GM18526 (cell line): ENCODE results near the gene MRPS27.

Source experiments
- POLR2A ChIP-seq: IDR thresholded peaks from 3 replicates; pipeline ENCODE4 v1.6.1; 2011; ENCODE audit not compliant: insufficient read length; ENCODE audit errors: extremely low read depth

The MRPS27 gene

DNA sequence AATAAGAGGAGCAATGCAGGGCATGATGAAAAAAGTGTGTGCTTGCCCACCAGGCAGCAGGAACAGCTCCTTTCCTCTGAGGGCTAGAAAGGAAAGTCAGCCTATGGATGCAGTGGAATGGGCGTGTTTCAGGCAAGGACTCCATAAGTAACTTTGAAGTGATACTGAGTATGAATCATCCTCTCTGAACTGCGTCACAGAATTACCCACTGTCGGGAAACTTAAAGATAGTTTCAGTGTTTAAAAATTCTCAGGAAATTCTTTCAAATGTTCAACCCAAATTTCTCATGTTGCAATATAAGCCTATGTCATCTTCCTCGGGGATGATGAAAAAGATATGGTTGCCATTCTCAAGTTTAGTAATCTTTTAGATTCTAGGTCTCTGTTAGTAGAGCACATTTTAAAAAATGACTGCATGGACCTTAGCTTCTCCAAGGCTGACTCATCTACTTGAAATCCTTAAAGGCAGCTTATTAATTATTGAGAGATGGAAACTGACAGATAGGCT lies 27.8 kb upstream of the MRPS27 start:
- TF ChIP-seq POLR2A, result no peak

DNA sequence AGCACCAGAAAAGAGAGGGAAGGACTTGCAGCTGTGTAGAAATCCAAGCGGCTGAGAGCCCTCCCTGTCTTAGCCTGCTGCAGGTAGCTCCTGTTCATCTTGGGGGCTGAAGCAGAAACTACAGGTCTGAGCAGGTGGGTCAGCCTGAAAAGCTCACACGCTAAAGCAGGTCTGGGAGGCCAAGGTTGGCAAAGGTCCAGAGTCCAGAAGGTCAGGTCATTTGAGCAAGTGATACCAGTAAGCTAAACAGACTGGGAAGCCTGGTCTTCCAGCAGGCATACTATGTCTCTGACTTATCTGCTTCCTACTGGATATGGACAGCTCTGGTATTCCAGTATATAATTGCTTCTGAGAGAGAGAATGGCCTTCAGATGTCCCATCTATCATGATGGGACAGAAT lies 26.4 kb upstream of the MRPS27 start:
- TF ChIP-seq POLR2A, result no peak

DNA sequence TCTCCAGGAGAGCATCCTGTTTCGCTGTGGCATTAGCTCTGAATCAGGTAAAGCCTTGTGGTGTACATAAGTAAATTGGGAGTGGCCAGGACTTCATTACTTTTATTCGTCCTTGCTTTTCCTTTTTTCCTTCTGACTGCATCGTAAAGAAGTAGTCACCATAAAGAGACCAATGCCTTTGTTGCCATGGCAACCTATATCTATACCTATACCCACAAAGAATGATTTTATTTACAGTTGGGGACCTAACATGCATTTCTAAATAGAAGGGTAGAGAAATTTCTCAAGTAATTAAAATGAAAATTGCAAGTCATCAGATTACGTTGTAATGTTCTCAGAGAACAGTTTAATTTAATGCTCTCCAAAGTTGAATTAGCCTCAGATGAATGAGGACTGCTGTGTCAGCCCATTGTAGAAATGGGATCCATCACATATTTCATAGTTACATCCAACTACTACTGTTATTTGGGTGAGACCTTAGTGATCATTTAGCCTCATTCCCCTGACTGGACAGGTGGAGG lies 18.7 kb upstream of the MRPS27 start:
- no peak for TF ChIP-seq POLR2A

DNA sequence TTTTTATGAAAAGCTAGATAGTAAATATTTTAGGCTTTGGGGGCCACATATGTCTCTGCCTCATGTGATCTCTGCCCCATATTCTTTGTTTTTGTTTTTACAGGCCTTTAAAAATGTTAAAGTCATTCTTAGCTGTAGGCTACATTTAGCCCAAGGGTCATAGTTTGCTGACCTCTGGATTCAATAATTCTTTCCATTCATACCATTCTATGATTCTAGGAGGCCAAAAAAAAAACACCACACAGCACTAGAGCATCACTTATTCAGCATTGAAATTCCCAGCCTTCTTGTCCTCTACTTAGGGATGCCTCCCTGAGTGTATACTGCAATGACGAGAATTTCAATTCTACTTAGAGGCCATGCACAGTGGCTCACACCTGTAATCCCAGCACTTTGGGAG lies 17.1 kb upstream of the MRPS27 start:
- TF ChIP-seq POLR2A, result no peak

DNA sequence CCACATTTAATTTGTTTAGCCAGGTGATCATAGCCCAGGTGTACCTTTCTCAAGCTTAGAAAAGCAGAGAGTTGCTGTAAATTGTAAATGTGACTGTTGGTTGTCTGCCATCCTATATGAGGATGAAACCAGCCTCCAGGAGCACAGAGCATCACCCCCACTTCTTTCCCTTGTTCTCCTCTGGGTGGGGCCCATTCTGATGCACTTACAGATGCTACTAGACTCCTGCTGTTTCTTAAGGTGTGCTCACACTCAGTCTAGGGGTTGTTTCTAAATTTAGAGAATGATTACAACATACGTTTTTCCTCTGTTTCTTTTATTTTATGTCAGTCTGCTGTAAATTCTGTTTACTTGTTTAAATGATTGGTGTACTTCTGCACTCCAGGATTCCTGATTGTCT lies 10.7 kb upstream of the MRPS27 start:
- no peak for TF ChIP-seq POLR2A

DNA sequence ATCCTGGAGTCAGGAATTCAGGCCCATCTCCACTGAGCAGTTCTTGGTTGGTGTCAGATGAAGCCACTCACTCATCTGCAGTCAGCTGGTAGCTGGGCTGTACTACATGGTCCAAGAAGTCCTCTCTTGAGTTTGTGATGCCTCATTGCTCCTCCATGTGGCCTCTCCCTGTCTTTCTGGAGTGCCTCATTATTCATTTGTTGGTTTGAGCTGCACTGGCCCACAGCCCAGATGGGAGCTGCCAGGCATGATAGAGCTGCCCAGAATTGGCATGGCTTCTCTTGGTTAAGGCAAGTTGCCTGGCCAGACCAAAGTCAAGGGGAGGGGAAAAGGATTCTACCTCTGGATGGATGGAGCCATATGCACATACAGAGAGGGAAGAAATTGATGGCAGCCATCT lies 8.1 kb upstream of the MRPS27 start:
- no peak for TF ChIP-seq POLR2A

DNA sequence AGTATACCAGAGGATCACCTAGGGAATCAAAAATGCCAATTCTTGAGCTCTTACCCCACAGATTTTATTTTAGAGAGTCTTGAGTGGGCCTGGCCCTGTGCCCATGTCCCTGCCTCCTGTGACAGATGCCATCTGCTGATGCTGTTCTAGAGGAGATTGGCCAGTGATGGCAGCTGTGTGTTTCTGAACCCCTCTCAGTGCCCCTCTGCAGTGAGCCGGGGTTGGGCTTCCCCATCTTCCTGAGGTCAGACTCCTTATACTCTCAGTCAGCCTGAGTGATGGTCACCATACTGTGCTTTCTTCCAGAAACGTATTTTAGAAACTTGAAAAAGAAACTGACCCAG lies 6.2 kb upstream of the MRPS27 start:
- no peak for TF ChIP-seq POLR2A

DNA sequence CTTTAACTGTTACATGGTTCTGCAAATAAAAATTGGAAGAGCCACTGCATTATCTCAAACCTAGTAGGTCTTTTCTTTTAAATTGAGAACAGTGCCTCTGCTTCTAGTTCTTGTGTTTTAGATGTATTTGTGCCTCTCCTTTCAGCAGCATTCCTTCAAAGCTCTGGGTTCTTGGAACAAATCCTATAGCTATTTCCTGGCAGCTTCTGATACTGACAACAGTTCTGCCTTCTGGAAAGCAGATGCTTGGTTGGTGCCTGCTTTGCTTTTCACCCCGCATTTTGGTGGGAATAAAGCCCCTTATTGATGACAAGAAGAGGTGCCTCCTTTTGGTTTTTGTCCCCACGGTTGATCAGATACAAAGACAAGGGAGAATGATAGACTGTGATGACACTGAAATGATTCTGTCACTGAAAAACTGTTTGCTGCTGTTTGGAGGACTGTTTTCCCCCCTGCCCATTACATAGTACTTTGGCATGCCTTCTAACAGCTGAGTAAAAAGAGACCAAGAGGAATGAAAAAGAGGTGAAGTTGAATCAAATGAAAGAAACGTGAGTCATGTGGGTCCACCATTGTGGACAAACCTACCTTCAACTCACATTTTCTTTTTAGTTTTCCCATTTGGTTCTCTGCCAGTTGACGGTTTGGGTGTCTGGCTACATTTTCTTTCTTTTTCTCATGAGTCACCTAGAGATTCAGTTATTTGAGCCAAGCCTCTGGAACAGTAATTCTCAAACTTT lies 5.7 kb upstream of the MRPS27 start:
- no peak for TF ChIP-seq POLR2A

DNA sequence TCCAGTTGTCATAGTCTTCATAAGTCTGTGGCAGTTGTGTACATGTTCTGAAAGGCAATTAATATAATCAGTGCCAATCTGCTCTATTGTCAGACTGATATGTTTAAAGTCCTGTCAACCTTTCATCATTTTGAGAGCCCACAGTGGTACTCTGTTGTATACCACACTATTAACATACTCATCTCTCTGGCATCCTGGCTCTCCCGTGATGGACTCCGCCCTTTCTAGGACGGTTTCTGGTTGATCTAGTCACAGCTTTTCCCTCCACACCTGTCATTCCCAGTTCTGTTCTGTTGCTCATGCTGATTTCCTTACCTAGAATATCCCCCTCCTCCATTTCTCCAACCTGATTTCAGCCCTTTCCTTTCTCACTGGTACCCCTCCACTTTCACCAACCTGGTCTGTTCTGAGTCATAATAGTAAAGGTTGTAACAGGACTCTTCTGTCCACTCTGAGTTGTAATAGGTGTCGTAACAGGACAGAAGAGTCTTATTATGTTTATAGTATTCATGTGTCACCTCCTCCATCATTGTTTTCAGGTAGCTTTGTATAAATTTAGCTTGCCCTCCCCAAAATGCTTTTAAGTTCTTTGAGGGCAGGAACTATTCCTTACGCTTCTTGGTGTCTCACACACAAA lies 4.3 kb upstream of the MRPS27 start:
- TF ChIP-seq POLR2A, result no peak

DNA sequence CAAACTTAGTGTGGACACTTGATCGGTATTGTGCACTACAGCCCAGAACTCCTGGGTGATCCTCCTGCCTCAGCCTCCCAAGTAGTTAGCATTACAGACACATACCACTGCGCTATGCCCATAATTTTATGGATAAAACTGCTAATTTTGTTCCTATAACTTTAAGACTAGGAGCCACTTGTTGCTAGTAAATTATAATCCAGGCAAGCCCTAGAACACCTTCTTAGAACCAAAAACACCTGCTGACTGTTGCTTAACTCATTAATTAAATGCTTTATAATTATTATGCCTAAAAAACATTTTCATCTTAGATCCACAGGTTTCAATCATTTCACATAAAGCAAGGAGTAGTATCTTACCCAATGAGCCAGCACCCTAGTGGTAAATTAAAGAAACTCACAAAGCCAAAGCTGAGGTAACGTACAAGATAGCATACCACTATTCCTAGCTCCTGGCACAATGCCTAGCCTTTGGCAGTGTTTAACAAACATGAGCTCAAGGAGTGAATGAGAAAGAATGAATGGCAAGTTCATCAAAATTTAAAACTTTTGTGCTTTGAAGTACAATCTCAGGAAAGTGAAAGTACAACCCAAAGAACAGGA lies 5.4 kb downstream of the MRPS27 start:
- no peak for TF ChIP-seq POLR2A

DNA sequence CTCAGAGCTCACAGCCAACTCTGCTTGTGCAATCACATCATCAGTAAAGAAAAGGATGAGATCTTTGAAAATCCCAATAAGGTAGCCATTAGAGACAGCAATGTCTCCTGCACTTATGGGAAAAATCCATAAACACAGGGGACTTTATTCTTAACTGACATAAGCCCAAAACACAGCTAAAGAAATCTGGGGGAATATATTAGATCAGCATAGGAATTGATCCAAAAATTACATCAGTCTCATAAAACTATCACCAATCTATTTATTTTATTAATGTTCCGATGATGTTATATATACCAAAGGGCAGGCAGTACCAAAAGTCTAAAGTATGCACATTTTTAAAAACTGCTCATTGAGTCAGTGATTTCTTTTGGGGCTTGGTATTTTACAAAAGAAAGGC lies 6.9 kb downstream of the MRPS27 start:
- TF ChIP-seq POLR2A, result no peak

DNA sequence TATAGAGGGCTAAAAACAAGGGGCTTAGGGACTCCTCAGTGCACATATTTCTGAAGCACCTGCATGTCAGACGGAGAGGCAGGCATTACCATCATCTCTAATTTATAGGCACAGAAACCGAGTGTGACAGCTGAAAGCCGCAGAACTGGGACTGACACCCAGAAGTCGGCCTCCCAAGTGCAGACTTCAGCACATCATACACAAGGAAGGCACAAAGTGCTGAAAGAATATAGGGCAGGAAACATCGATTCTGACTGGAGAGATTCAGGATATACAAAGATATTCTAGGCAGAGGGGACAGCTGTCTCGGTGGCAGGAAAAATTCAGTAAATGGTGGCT lies 11.2 kb downstream of the MRPS27 start:
- TF ChIP-seq POLR2A, result no peak

DNA sequence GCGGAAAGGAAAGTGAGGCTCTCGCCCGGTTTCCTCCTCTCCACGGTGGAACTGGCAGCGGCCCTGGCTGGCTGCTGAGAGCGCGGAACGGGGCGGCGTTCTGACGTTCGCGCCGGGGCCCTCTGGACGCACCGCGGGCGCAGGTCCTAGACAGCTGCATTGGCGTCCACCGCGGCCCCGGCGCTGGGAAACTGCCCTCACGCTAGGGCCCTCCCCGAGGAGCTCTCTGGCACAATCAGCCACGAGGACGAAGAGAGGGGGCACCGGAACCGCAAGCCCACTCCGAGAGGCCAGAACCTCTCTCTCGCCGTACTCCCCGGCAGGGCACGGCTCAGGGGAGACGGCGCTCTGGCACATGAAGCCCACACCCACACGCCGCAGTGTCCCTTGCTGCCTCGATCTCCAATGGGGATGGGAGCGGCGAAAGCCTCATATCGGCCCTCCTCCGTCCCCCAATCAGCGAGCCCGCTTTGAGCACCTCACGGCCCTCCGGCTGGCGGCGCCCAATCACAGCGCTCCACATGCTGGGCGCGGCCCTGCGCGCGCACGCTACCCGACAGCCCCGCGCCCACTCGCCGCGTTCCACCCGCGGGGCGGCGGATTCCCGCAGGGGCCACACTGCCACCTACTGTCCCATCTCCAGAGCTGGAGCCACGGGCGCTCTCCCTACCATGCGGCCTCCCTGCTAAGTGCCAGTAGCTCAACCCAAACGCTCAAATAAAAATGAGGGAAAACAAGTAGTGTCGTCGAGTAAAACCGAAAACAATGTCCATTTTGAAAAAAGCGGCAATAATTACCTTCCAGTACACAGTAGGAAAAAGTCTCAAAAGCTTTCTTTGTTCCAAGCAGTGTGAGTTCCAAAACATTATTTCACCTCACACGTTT lies 11.8 kb downstream of the MRPS27 start:
- TF ChIP-seq POLR2A, result peak; percentile 99

DNA sequence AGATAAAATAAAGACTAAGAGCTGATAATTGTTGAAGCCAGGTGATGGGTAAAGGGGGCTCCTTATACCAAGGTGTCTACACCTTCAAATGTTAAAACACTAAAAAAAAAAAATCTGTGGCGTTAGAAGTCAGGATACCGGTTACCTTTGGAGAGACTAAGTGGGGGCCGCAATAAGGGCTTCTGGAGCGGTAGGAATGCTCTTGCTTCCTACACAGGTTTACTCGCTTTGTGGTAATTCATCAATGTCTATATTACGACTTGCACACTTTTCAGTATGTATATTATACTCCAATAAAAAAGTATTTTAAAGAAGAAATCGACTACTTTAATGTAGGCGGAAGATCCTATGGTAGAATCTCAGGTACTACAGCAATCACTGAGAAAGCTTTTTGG lies 12.5 kb downstream of the MRPS27 start:
- TF ChIP-seq POLR2A, result no peak
